Measurements from ENCODE around the gene MAN1A2.
"Not testable (repeated sequence)": the region's sequence is repeated elsewhere in the genome, so short reads cannot be mapped to it uniquely, and the experiment has no call there.

MAN1A2 gene

DNA sequence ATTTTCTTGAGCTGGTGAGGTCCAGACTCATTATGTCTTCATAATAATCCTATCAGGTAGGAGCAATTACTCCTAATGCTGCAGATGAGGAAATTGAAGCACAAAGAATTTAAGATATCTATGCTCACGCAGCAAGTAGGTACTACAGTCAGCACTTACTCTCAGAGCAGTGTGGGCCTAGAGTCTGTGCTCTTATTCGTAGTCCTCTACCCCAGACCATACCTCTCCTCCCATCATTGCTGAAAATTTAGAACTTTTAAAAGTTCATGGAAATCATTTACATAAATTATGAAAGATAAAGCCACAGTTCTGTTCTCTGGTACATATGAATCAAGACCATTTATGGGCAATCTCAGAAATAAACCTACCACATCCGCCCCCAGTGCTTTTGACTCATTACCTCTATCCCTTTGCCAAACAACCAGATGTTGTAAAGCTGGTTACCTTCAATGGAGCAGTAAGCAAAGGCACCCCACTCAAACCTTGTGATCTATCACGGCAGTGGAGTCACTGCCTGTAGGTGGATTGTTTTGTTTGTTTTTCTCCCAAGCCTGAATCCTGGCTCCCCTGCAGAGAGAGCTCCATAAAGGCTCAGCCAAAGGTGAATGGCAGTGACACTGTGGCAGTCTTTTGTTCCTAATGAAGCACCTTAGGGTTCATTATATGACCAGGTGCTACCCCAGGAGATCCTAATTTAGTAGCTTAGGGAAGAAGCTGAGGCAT lies 20.9 kb upstream of the MAN1A2 start:
- H3K4me1 Mint-ChIP-seq (ENCODE audit: low read depth): peaks cover 20% of the 10 kb centered on the region
- no peaks in the 10 kb centered on the region for H3K27me3 Mint-ChIP-seq
- no peak for DNase-seq
- no peak overlapping the region for H3K4me3 Mint-ChIP-seq
- H3K9me3 Mint-ChIP-seq: no peaks in the 10 kb centered on the region
- H3K36me3 Mint-ChIP-seq (ENCODE audit: low read depth): no peaks in the 10 kb centered on the region
- H3K27ac Mint-ChIP-seq: no peak overlapping the region

DNA sequence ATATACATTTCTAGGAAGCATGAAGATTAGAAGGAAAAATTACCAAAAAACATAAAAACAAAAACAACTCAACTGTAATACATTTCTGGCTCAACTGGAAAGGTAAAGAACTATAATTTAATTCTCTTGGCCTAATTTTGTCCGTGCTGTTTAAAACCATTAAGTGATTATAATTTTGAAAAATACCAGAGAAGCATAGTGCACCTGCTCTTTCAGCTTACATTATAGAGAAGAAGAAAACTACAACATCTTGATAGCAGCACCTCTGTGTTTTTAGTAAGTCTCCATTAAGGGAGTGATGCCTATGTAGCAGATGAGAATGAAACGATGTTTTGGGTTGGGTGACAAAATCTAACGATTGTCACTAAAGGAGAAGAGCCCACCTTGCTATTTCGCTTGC lies 19.3 kb upstream of the MAN1A2 start:
- H3K4me3 Mint-ChIP-seq: no peak overlapping the region
- H3K36me3 Mint-ChIP-seq (ENCODE audit: low read depth): no peaks in the 10 kb centered on the region
- H3K9me3 Mint-ChIP-seq: no peaks in the 10 kb centered on the region

DNA sequence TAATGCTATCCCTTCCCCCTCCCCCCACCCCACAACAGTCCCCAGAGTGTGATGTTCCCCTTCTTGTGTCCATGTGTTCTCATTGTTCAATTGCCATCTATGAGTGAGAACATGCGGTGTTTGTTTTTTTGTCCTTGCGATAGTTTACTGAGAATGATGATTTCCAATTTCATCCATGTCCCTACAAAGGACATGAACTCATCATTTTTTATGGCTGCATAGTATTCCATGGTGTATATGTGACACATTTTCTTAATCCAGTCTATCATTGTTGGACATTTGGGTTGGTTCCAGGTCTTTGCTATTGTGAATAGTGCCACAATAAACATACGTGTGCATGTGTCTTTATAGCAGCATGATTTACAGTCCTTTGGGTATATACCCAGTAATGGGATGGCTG lies 14.6 kb upstream of the MAN1A2 start:
- not testable (repeated sequence) for H3K4me1 Mint-ChIP-seq (ENCODE audit: low read depth); H3K4me3 Mint-ChIP-seq; DNase-seq; H3K27me3 Mint-ChIP-seq; H3K36me3 Mint-ChIP-seq (ENCODE audit: low read depth); H3K9me3 Mint-ChIP-seq; H3K27ac Mint-ChIP-seq

More for the DNA sequence above, 19.3 kb upstream of the MAN1A2 start:
- Mint-ChIP-seq H3K4me1 (ENCODE audit: low read depth) (peaks cover 14% of the 10 kb centered on the region), H3K27me3 (no peaks in the 10 kb centered on the region), H3K27ac (no peak overlapping the region)
- DNase-seq: no peak

DNA sequence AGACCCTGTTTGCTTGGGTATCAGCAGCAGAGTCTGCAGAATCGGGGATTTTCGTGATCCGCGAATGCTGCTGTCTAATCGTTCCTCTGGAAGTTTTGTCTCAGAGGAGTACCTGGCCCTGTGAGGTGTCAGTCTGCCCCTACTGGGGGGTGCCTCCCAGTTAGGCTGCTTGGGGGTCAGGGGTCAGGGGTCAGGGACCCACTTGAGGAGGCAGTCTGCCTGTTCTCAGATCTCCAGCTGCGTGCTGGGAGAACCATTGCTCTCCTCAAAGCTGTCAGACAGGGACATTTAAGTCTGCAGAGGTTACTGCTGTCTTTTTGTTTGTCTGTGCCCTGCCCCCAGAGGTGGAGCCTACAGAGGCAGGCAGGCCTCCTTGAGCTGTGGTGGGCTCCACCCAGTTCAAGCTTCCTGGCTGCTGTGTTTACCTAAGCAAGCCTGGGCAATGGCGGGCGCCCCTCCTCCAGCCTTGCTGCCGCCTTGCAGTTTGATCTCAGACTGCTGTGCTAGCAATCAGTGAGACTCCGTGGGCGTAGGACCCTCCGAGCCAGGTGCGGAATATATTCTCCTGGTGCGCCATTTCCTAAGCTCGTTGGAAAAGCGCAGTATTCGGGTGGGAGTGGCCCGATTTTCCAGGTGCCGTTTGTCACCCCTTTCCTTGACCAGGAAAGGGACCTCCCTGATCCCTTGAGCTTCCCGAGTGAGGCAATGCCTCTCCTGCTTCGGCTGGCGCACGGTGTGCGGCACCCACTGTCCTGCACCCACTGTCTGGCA lies 9.2 kb upstream of the MAN1A2 start:
- not testable (repeated sequence) for H3K27me3 Mint-ChIP-seq; H3K36me3 Mint-ChIP-seq (ENCODE audit: low read depth); H3K9me3 Mint-ChIP-seq; H3K27ac Mint-ChIP-seq; DNase-seq
- Mint-ChIP-seq H3K4me3 (peak overlapping the region; percentile 58), H3K4me1 (ENCODE audit: low read depth) (peaks cover 34% of the 10 kb centered on the region)

DNA sequence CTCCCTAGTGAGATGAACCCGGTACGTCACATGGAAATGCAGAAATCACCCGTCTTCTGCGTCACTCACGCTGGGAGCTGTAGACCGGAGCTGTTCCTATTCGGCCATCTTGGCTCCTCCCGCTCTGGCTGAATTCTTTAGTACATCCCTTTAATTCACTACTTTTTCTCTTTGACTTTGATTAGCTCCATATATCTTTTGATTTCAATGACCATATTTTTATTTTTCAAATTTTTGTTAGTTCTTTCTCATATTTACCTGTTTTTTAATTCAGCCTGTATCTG lies 8.7 kb upstream of the MAN1A2 start:
- not testable (repeated sequence) for H3K36me3 Mint-ChIP-seq (ENCODE audit: low read depth); H3K27me3 Mint-ChIP-seq; DNase-seq; H3K9me3 Mint-ChIP-seq; H3K27ac Mint-ChIP-seq
- H3K4me3 Mint-ChIP-seq: peak overlapping the region; percentile 58
- peaks cover 39% of the 10 kb centered on the region for H3K4me1 Mint-ChIP-seq (ENCODE audit: low read depth)

DNA sequence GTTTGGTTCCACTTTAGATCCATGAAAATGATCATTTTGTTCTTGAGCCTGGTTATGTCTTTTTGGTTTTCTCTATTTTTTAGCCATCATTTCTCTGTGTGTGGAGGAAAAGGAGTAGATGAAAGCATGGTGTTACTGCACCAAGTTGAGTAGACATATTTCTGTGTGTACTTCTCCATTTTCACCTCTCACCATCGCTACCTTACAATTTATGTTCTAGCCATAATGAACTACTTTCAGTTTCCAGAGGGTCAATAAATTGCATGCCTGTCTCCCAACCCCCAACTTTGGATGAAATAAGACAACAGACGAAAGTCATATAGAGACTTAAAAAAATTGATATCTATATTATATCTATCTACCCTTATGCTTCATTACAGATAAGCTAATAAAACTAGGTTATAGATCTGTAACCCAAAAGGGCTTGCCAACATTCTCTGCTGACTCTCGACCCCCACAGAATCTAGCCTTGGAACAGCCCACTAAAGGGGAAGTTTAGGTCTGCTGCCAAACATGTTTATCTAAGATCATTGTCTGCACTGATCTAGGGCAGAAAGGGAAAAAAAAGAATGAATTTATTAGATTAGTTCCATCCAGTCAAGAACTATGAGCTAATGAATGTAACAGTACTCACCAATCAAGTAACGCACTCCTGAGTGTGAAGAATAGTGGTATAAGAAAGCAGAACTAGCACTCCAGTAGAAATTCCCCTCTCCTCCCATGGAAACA lies 7.5 kb upstream of the MAN1A2 start:
- DNase-seq: no peak
- H3K4me1 Mint-ChIP-seq (ENCODE audit: low read depth): peaks cover 49% of the 10 kb centered on the region
- H3K36me3 Mint-ChIP-seq (ENCODE audit: low read depth): no peaks in the 10 kb centered on the region
- peaks cover 2% of the 10 kb centered on the region for H3K9me3 Mint-ChIP-seq
- H3K4me3 Mint-ChIP-seq: no peak overlapping the region
- H3K27me3 Mint-ChIP-seq: no peaks in the 10 kb centered on the region
- no peak overlapping the region for H3K27ac Mint-ChIP-seq

DNA sequence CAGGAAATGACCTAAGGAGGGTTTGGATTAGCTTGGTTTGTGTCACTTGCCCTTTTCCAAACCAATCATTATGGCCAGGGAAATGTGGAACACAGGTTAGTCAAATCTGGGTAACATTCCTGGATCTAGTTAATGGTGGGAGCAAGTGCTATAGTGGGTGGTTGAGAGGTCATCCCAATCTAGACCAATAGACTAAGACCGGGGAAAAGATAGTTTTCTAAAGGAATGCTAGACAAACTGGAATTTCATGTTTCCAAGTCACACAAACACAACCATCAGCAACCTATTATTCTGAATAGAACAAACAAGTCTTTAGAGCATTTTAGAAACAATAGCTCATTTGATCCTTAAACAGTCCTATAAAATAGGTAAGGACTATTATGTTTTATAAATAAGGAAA lies 4.3 kb upstream of the MAN1A2 start:
- Mint-ChIP-seq H3K27ac (peak overlapping the region; percentile 72), H3K9me3 (no peaks in the 10 kb centered on the region), H3K4me3 (no peak overlapping the region), H3K36me3 (ENCODE audit: low read depth) (peaks cover 12% of the 10 kb centered on the region), H3K27me3 (no peaks in the 10 kb centered on the region), H3K4me1 (ENCODE audit: low read depth) (peaks cover 63% of the 10 kb centered on the region)
- no peak for DNase-seq

DNA sequence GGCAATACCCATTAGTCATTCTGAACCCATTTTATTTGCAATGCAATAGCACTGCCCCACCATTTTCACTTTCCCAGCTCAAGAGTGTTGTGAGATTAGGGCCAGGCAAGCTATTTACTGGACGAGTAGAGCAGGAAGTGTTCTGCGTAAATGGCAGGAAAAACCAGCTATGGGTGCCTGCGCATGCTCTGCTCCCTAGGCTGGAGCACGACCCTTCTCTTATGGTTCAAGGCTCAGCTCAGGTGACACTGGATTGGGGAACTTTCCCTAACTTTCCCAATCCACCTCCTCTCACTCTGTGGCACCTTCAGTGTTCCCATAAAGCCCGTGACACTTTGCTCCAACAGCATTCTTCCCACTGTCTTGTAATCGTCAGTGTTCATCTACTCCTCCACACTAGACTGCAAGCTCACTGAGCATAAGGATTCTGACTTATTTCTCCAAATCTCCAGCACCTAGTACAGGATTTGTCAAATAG lies 3.6 kb upstream of the MAN1A2 start:
- Mint-ChIP-seq H3K27ac (peak overlapping the region; percentile 6), H3K36me3 (ENCODE audit: low read depth) (peaks cover 17% of the 10 kb centered on the region), H3K4me3 (no peak overlapping the region), H3K27me3 (no peaks in the 10 kb centered on the region), H3K9me3 (no peaks in the 10 kb centered on the region), H3K4me1 (ENCODE audit: low read depth) (peaks cover 61% of the 10 kb centered on the region)
- no peak for DNase-seq

DNA sequence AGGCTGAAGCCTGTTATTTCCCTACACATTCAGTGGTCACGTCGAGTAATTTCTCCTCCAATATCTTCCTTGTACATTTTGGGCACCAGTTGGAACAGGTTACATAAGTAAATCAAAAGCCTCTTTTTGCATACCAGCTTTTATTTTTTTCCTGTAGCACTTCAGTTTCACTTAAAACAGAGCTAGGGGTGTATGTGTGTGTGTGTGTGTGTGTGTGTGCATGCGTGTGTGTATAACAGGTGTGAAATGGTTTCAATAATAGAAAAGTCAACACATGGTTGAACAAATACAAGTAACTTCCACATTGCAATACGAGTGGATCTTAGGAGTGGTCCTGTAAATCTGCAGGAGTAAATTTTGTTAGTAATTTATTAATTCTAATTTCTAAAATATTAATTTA lies 3.0 kb upstream of the MAN1A2 start:
- H3K4me1 Mint-ChIP-seq (ENCODE audit: low read depth): peaks cover 62% of the 10 kb centered on the region
- no peaks in the 10 kb centered on the region for H3K27me3 Mint-ChIP-seq
- no peak for DNase-seq
- H3K9me3 Mint-ChIP-seq: no peaks in the 10 kb centered on the region
- H3K4me3 Mint-ChIP-seq: no peak overlapping the region
- H3K36me3 Mint-ChIP-seq (ENCODE audit: low read depth): peaks cover 22% of the 10 kb centered on the region
- no peak overlapping the region for H3K27ac Mint-ChIP-seq

DNA sequence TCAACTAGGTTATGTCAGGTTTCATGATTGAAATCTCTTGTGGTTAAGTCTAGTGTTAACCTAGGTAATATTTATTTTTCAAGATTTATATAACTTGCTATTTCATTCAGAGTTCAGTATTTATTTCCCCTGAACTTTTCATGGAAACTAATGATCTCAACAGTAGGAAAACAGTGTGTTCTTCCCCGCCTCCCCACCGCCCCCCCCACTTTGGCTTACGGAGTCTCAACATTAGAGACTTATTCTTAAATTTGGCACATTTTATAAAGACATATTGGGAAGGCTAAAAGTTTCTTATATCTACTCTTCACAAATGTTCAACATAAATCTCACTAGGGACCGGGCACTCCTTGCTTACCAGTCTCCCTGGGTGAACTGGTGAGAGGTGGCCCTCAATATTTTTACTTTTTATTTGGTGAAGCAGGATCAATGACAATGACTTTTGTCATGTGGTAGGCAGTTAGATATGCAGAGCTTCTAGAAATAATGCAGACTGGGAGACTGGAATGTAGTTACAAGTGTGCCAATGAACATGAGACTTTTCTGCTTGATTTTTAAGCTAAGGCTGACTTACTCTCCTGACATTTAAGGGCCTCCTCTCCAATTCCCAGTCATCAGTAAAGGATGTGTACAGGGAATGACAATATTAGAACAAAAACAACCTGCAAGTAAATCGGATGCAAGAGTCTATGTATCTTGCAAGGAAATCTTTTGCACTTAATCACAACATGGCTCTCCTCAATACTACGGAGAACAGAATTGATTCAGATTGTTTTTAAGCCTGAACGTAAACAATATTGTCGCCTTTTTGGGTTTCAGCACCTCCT lies 1.7 kb upstream of the MAN1A2 start:
- H3K4me1 Mint-ChIP-seq (ENCODE audit: low read depth): peaks cover 64% of the 10 kb centered on the region
- no peak for DNase-seq

DNA sequence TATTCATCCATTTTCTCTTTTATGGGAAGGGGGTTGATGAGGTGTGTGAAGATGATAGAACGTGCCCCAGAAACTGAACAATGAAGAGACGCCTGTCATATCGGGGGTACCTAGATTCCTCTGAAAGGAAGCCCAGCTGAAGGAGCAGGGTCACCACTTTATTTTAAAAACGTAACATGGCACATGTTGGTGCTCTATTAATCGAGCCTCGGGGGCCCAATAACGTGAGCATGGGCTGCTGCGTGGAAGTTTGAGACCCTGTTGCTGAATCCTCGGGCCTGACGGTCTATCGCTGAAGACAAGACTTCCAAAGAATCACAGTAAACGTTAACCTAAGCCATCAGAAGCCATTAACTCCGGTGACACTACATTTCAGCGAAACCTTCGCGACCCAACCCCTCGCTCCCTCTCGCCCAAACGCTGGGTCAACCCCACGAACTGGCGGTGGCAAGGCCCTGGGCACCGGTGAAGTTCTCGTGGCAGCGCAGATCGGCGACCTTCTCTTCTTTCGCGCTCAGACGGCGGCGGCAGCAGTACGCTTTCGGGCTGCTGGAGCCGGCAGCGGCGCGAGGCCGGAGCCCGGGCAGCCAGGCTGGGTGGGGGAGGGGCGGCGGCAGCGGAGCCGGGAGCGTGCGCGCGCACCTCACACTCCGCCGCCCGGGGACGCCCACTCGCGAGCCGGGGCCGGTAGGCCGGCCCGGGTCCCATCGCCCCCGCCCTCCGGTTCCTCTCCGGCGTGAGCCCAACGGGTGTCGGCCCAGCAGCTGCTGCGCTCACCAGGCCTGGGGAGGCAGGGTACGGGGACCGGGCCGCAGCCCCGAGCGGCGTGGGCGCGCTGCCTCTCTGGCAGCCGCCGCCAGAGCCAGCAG lies 838 bp upstream of the MAN1A2 start:
- DNase-seq: peak; percentile 89
- Mint-ChIP-seq H3K4me3 (peak overlapping the region; percentile 90), H3K36me3 (ENCODE audit: low read depth) (peaks cover 22% of the 10 kb centered on the region), H3K9me3 (no peaks in the 10 kb centered on the region), H3K4me1 (ENCODE audit: low read depth) (peaks cover 65% of the 10 kb centered on the region), H3K27ac (peak overlapping the region; percentile 98), H3K27me3 (no peaks in the 10 kb centered on the region)

More for the DNA sequence above, 1.7 kb upstream of the MAN1A2 start:
- H3K27ac Mint-ChIP-seq: peak overlapping the region; percentile 98
- peak overlapping the region; percentile 90 for H3K4me3 Mint-ChIP-seq
- H3K36me3 Mint-ChIP-seq (ENCODE audit: low read depth): peaks cover 22% of the 10 kb centered on the region
- no peaks in the 10 kb centered on the region for H3K9me3 Mint-ChIP-seq
- no peaks in the 10 kb centered on the region for H3K27me3 Mint-ChIP-seq

DNA sequence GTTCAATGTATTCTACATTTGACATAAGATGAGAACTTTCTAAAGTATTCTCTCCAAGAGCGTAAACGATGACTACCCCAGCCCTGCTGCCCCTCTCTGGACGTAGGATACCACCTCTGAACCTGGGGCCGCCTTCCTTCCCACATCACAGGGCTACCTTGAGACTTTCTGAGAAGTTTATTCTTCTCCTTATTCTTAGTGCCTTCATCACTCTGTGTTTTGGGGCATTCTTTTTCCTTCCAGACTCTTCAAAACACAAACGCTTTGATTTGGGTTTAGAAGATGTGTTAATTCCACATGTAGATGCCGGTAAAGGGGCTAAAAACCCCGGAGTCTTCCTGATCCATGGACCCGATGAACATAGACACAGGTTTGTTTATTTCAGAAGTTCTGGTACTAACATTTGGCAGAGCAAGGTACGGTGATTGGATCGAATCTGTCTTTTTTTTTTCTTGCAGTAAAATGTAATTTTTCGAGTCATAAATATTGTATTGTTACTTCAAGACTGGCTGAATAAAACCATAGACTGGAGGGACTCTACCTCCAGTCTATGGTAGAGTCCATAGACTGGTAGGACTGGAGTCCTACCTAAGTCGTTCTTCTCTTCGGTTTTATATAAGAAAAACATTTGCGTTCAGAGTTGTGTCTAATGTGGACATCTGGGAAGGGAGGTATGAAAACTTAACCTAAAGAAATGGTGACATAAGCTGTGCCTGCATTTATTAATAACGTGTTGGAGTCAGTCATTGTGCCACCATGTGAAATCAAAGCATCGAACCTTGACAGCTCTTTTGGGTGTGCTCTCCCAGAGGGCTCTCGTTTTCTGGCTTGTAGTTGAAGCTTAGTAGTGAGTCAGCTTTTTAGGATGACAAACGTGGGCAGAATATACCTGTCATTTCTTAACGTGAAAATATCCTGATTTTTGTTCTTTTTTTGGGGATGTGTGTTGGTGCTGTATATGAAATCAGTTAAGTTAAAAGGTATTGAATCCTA lies 1.2 kb downstream of the MAN1A2 start:
- Mint-ChIP-seq H3K4me1 (ENCODE audit: low read depth) (peaks cover 64% of the 10 kb centered on the region), H3K27me3 (no peaks in the 10 kb centered on the region), H3K27ac (peak overlapping the region; percentile 89), H3K9me3 (no peaks in the 10 kb centered on the region), H3K4me3 (peak overlapping the region; percentile 85), H3K36me3 (ENCODE audit: low read depth) (peaks cover 23% of the 10 kb centered on the region)
- DNase-seq: no peak

DNA sequence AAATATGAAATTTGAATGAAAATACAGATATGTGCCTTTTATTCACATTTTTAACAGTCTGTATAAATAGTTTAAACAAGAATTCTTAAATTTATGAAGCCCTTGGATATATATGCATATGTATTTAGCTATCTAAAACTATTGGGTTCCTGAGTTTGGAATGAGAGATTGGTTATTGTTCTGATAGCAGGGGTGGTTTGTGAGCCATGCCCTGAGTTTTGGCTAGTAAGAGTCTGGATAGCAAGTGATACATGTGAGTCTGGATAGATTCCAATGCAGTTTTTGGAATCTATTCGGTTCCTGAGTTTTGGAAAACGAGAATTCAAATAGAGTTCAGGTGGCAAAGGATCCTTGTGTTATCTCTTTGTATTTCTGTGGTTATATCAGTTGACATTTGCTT lies 2.8 kb downstream of the MAN1A2 start:
- Mint-ChIP-seq H3K4me3 (peak overlapping the region; percentile 85), H3K9me3 (no peaks in the 10 kb centered on the region), H3K36me3 (ENCODE audit: low read depth) (peaks cover 27% of the 10 kb centered on the region), H3K27me3 (no peaks in the 10 kb centered on the region), H3K27ac (no peak overlapping the region), H3K4me1 (ENCODE audit: low read depth) (peaks cover 62% of the 10 kb centered on the region)
- no peak for DNase-seq
